GM23248 (cell line): Measurements from ENCODE around the gene SNAP29. TPM values are rescaled to one million over a fixed set of nuclear protein-coding genes. Genes with fewer than 3 reads are reported as not detected.
"Not testable (repeated sequence)": the region's sequence is repeated elsewhere in the genome, so short reads cannot be mapped to it uniquely, and the experiment has no call there.

ENCODE experiments used
- DNase-seq: peaks from one replicate; pipeline ENCODE4 v3.0.0-alpha.2; 2015
- H2AFZ ChIP-seq: fragments of 200-600 bp; sonication (generic); 2 replicates; pipeline ENCODE4 v1.6.1; 2016; ENCODE audit warnings: antibody characterized with exemption
- H3F3A ChIP-seq: fragments of 200-600 bp; sonication (generic); 2 replicates; pipeline ENCODE4 v1.6.1; 2016; ENCODE audit warnings: mild to moderate bottlenecking, antibody characterized with exemption, mixed run types; ENCODE audit not compliant: insufficient read depth
- H3K27ac ChIP-seq: fragments of 200-600 bp; sonication (generic); 2 replicates; pipeline ENCODE4 v1.5.1; 2016; ENCODE audit warnings: mild to moderate bottlenecking
- H3K27me3 ChIP-seq: fragments of 200-600 bp; sonication (generic); replicated peaks from 2 replicates; pipeline ENCODE4 v1.6.1; 2016; ENCODE audit warnings: mild to moderate bottlenecking; ENCODE audit not compliant: insufficient read depth
- H3K36me3 ChIP-seq: fragments of 200-600 bp; sonication (generic); 2 replicates; pipeline ENCODE4 v1.6.1; 2016; ENCODE audit warnings: low read depth, mild to moderate bottlenecking
- H3K4me1 ChIP-seq: fragments of 200-600 bp; sonication (generic); 2 replicates; pipeline ENCODE4 v1.6.1; 2016; ENCODE audit warnings: mild to moderate bottlenecking; ENCODE audit not compliant: insufficient read depth
- H3K4me2 ChIP-seq: fragments of 200-600 bp; sonication (generic); one replicate; pipeline ENCODE4 v1.6.1; 2016; ENCODE audit warnings: mild to moderate bottlenecking; ENCODE audit not compliant: unreplicated experiment
- H3K4me3 ChIP-seq: fragments of 200-600 bp; sonication (generic); 2 replicates; pipeline ENCODE4 v1.5.1; 2016; ENCODE audit warnings: mild to moderate bottlenecking
- H3K79me2 ChIP-seq: fragments of 200-600 bp; sonication (generic); 2 replicates; pipeline ENCODE4 v1.6.1; 2016; ENCODE audit warnings: mild to moderate bottlenecking; ENCODE audit not compliant: insufficient read depth
- H3K9ac ChIP-seq: fragments of 200-600 bp; sonication (generic); 2 replicates; pipeline ENCODE4 v1.6.1; 2016; ENCODE audit warnings: mild to moderate bottlenecking
- H3K9me2 ChIP-seq: fragments of 200-600 bp; sonication (generic); 2 replicates; pipeline ENCODE4 v1.6.1; 2016; ENCODE audit warnings: mixed run types, mild to moderate bottlenecking, moderate library complexity; ENCODE audit not compliant: insufficient read depth
- H3K9me3 ChIP-seq: fragments of 200-600 bp; sonication (generic); one replicate; pipeline ENCODE4 v1.6.1; 2017; ENCODE audit warnings: low read depth
- H4K20me1 ChIP-seq: fragments of 200-600 bp; sonication (generic); 2 replicates; pipeline ENCODE4 v1.6.0; 2016; ENCODE audit not compliant: insufficient read depth
- EZH2 ChIP-seq: fragments of 200-600 bp; sonication (generic); IDR thresholded peaks from 2 replicates; pipeline ENCODE4 v1.6.1; 2018; ENCODE audit warnings: antibody characterized with exemption, mild to moderate bottlenecking; ENCODE audit not compliant: insufficient read depth, poor library complexity, severe bottlenecking
- EZH2phosphoT487 ChIP-seq: fragments of 200-600 bp; sonication (generic); IDR thresholded peaks from 2 replicates; pipeline ENCODE4 v1.6.1; 2018; ENCODE audit warnings: antibody characterized with exemption, moderate library complexity, mild to moderate bottlenecking, low read depth; ENCODE audit not compliant: insufficient read depth
- WGBS, 2 experiments: methylation state at CpG; one replicate each; pipeline ENCODE4 v1.1.6; 2015 to 2017; ENCODE audit warnings: low lambda C conversion rate in 2 of 2, low coverage in 1 of 2; ENCODE audit errors: missing lambda C conversion rate in 2 of 2; 5-methylcytosine and 5-hydroxymethylcytosine counted together
- in situ Hi-C: fragments of 300-500 bp; cut with MboI; formaldehyde crosslinking; loops from 2 replicates; pipeline ENCODE4 v1.15.0; 2020
- polyA plus RNA-seq: library from polyadenylated mRNA; unstranded; fragments of >200 nt; fragmentation: Nextera tagmentation; extraction: Ambion mirVana; gene quantifications from 2 replicates; pipeline ENCODE4 v1.2.1, GENCODE V29; 2016
- total RNA-seq: library from RNA; depleted of rRNA; stranded (reverse); fragments of >200 nt; shearing (Covaris generic); gene quantifications from 2 replicates; pipeline ENCODE4 v1.2.3, GENCODE V29; 2014

The SNAP29 gene
- total and polyA plus RNA-seq, 2 experiments from 2014 or later = 13.8 to 35.8 TPM

DNA sequence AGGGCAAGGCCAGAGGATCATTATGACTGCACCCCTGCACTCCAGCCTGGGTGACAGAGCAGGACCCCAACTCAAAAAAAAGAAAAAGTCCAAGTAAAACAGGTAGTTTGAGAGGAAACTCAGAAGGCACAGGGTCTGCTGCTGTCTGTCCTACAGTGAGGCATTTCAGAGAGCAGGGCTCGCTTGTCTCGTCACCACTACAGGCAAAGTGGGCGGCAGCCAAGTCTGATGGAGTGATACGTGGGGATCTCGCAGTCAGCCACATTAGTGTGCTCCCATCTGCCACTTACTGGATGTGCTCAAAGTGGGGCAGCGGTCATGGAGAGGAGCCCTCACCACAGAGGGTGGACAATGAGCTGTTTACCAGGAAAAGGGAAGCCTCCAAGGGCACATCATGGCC is 42.2 kb upstream of the SNAP29 start:
- Histone ChIP-seq H3K4me3 (no peak overlapping the region), H3K79me2 (no peaks in the 10 kb centered on the region), H3K36me3 (peaks cover 21% of the 10 kb centered on the region; the same call in 1 of the 2 replicates), H2AFZ (no peak overlapping the region), H3K4me1 (no peaks in the 10 kb centered on the region), H3K27ac (no peak overlapping the region), H3K9ac (no peak overlapping the region), H4K20me1 (no peaks in the 10 kb centered on the region), H3K27me3 (no peaks in the 10 kb centered on the region), H3K9me2 (no peaks in the 10 kb centered on the region), H3K4me2 (no peak overlapping the region), H3F3A (no peaks in the 10 kb centered on the region), H3K9me3 (no peaks in the 10 kb centered on the region)
- no peak for DNase-seq
- in situ Hi-C loops = no loop called here
- TF ChIP-seq EZH2 (no peak), EZH2phosphoT487 (no peak)
- 89 to 91% methylated on average over 6 of the region's 6 CpGs for WGBS, 2 experiments

DNA sequence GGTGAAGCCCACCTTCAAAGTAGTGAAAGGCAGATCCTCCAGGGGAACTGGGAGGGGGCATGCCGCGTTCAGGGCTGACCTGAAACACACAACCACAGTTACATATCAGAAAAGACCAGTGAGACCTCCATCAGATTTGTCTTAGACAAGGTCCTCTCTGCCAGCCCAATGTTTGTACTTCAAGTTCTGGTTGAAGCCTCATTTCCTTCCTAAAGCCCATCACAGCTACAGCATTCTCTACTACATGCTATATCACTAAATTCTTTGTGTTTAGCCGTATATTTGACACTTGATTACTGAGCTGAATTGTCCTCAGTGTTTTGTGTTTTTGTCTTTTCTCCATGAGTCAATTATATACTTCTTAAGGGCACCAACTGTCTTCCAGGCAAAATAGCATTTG is 40.3 kb upstream of the SNAP29 start:
- TF ChIP-seq EZH2phosphoT487 = no peak
- no peak for TF ChIP-seq EZH2
- 88 to 91% methylated on average over 3 of the region's 3 CpGs for WGBS, 2 experiments
- Histone ChIP-seq H3K79me2 (no peaks in the 10 kb centered on the region), H3K27me3 (no peaks in the 10 kb centered on the region), H3K4me3 (no peak overlapping the region), H2AFZ (no peak overlapping the region), H3K9me2 (no peaks in the 10 kb centered on the region), H4K20me1 (no peaks in the 10 kb centered on the region), H3K4me1 (no peaks in the 10 kb centered on the region), H3F3A (no peaks in the 10 kb centered on the region), H3K36me3 (peaks cover 16% of the 10 kb centered on the region; the same call in 1 of the 2 replicates), H3K27ac (no peak overlapping the region), H3K9ac (no peak overlapping the region), H3K9me3 (no peaks in the 10 kb centered on the region), H3K4me2 (no peak overlapping the region)
- in situ Hi-C loops = no loop called here
- no peak for DNase-seq

DNA sequence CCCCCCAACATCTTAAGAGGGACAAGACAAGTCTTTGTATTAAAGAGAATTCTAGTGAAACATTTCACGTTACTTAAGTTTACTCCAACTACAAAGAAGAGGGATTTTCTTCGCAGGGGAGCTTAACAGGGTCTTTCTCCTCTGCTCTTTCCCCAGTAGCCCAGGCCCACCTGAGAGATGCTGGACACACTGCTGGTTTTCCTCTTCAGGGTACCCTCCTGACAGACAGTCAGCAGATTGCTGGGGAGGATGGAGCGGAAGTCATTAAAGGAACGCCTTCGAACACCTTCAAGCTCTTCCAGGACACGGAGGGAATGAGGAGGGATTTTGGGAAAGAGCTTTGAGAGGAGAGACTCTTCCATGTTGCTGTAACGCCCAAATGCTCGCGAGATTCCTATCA is 39.3 kb upstream of the SNAP29 start:
- H3K9me3 ChIP-seq = no peaks in the 10 kb centered on the region
- no peaks in the 10 kb centered on the region for H3K4me1 ChIP-seq
- peaks cover 19% of the 10 kb centered on the region; the same call in 1 of the 2 replicates for H3K36me3 ChIP-seq
- no peak overlapping the region for H3K4me2 ChIP-seq
- no peak for TF ChIP-seq EZH2phosphoT487
- no peak for TF ChIP-seq EZH2
- no peaks in the 10 kb centered on the region for H4K20me1 ChIP-seq
- in situ Hi-C loops = no loop called here
- no peaks in the 10 kb centered on the region for H3K27me3 ChIP-seq
- 98 to 99% methylated on average over 9 of the region's 9 CpGs for WGBS, 2 experiments
- H3K9ac ChIP-seq = no peak overlapping the region
- DNase-seq = no peak
- no peak overlapping the region for H3K27ac ChIP-seq
- no peaks in the 10 kb centered on the region for H3K79me2 ChIP-seq
- no peak overlapping the region for H2AFZ ChIP-seq
- H3K9me2 ChIP-seq = no peaks in the 10 kb centered on the region
- H3F3A ChIP-seq = no peaks in the 10 kb centered on the region
- no peak overlapping the region for H3K4me3 ChIP-seq

DNA sequence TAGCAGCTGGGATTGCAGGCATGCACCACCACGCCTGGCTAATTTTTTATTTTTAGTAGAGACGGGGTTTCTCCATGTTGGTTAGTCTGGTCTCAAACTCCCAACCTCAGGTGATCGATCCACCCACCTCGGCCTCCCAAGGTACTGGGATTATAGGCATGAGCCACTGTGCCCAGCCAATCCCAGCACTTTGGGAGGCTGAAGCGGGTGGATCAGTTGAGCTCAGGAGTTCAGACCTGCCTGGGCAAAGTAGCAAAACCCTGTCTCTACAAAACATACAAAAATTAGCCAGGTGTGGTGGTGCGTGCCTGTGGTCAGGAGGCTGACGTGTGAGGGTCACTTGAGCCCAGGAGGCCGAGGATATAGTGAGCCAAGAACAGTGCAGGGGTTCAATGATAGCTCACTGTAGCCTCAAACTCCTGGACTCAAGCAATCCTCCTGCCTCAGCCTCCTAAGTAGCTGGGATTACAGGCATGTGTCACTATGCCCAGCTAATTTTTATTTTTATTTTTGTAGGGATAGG is 37.0 kb upstream of the SNAP29 start:
- H3F3A ChIP-seq, H3K27ac ChIP-seq, H3K9me3 ChIP-seq, H3K4me3 ChIP-seq, H3K9me2 ChIP-seq, H3K79me2 ChIP-seq, H2AFZ ChIP-seq, H3K4me2 ChIP-seq, H3K27me3 ChIP-seq, in situ Hi-C loops, H3K4me1 ChIP-seq, H3K9ac ChIP-seq, DNase-seq, H4K20me1 ChIP-seq: not testable (repeated sequence)
- peaks cover 19% of the 10 kb centered on the region; the same call in 1 of the 2 replicates for H3K36me3 ChIP-seq
- WGBS, 2 experiments = 95 to 98% methylated on average over 8 of the region's 8 CpGs

DNA sequence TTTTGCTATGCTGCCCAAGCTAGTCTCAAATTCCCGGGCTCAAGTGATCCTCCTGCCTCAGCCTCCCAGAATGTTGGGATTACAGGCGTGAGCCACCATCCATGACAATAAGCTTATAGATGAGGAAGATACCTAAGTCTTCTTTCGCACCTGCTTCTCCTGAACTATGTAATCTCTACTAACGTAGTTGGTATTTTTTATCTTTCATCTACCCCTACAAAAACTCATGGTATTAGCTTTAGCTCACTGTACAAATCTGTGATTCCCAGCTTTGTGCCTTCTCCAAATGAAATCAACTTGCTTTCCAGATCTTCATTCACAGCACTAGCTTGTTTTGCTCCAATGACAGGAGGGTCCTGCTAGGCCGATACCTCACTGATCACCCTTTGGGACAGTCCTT is 36.6 kb upstream of the SNAP29 start:
- Histone ChIP-seq H3K79me2 (no peaks in the 10 kb centered on the region), H3K9ac (no peak overlapping the region), H3K9me2 (no peaks in the 10 kb centered on the region), H3K4me3 (no peak overlapping the region), H3F3A (no peaks in the 10 kb centered on the region), H2AFZ (no peak overlapping the region), H3K27me3 (no peaks in the 10 kb centered on the region), H3K9me3 (no peaks in the 10 kb centered on the region), H3K4me1 (no peaks in the 10 kb centered on the region), H3K36me3 (peaks cover 16% of the 10 kb centered on the region; the same call in 1 of the 2 replicates), H3K4me2 (no peak overlapping the region), H4K20me1 (no peaks in the 10 kb centered on the region), H3K27ac (no peak overlapping the region)
- DNase-seq = no peak
- in situ Hi-C loops = no loop called here
- WGBS, 2 experiments = 96 to 100% methylated on average over 5 of the region's 5 CpGs
- no peak for TF ChIP-seq EZH2
- TF ChIP-seq EZH2phosphoT487 = no peak
